ENCODE results near the gene TPRN. TPM values are rescaled to one million over a fixed set of nuclear protein-coding genes. Genes with fewer than 3 reads are reported as not detected.

TPRN gene
- total RNA-seq, 1 experiment from 2014 or later: 20.3 TPM

DNA sequence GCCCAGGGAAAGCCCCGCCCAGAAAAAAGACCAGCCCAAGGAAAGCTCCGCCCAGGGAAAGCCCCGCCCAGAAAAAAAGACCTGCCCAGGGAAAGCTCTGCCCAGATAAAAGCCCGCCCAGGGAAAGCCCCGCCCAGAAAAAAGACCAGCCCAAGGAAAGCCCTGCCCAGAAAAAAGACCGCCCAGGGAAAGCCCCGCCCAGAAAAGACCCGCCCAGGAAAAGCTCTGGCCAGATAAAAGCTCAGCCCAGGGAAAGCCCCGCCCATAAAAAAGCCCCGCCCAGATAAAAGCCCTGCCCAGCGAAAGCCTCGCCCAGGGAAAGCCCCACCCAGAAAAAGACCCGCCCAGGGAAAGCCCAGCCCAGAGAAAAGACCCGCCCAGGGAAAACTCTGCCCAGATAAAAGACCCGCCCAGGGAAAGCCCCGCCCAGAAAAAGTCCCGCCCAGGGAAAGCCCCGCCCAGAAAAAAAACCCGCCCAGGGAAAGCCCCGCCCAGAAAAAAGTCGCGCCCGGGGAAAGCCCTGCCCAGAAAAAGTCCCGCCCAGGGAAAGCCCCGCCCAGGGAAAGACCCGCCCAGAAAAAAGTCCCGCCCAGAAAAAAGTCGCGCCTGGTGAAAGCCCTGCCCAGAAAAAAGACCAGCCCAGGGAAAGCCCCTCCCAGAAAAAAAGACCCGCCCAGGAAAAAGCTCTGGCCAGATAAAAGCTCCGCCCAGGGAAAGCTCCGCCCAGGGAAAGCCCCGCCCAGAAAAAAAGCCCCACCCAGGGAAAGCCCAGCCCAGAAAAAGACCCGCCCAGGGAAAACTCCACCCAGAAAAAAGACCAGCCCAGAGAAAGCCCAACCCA, 49.7 kb downstream of the TPRN start:
- intact Hi-C loops (cut with micrococcal nuclease; ENCODE audit: unreplicated experiment): no loop called here
- DNase-seq: peak; percentile 44
- Mint-ChIP-seq H3K4me3 (ENCODE audit: low read depth, unreplicated experiment) (no peak overlapping the region), H3K9me3 (ENCODE audit: low read depth, unreplicated experiment) (peaks cover 2% of the 10 kb centered on the region), H3K4me1 (ENCODE audit: low read depth, unreplicated experiment) (no peaks in the 10 kb centered on the region), H3K36me3 (ENCODE audit: insufficient read depth, unreplicated experiment) (peaks cover 6% of the 10 kb centered on the region), H3K27ac (ENCODE audit: unreplicated experiment) (no peak overlapping the region), H3K27me3 (ENCODE audit: unreplicated experiment) (peaks cover 31% of the 10 kb centered on the region)
- CTCF ChIA-PET: interaction anchor here (0.7 to 0.8 kb wide), 4 partner anchors 24 to 125 kb away, joined by 3 to 5 read pairs (median 4); partner anchors contain the start of gene SAPCD2
- TF ChIP-seq, protein P1, sequence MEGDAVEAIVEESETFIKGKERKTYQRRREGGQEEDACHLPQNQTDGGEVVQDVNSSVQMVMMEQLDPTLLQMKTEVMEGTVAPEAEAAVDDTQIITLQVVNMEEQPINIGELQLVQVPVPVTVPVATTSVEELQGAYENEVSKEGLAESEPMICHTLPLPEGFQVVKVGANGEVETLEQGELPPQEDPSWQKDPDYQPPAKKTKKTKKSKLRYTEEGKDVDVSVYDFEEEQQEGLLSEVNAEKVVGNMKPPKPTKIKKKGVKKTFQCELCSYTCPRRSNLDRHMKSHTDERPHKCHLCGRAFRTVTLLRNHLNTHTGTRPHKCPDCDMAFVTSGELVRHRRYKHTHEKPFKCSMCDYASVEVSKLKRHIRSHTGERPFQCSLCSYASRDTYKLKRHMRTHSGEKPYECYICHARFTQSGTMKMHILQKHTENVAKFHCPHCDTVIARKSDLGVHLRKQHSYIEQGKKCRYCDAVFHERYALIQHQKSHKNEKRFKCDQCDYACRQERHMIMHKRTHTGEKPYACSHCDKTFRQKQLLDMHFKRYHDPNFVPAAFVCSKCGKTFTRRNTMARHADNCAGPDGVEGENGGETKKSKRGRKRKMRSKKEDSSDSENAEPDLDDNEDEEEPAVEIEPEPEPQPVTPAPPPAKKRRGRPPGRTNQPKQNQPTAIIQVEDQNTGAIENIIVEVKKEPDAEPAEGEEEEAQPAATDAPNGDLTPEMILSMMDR (IDR thresholded peaks at IDR 0.05; ENCODE audit: unreplicated experiment): no peak
- no TSS peak for BruUV-seq (replicated peaks)

DNA sequence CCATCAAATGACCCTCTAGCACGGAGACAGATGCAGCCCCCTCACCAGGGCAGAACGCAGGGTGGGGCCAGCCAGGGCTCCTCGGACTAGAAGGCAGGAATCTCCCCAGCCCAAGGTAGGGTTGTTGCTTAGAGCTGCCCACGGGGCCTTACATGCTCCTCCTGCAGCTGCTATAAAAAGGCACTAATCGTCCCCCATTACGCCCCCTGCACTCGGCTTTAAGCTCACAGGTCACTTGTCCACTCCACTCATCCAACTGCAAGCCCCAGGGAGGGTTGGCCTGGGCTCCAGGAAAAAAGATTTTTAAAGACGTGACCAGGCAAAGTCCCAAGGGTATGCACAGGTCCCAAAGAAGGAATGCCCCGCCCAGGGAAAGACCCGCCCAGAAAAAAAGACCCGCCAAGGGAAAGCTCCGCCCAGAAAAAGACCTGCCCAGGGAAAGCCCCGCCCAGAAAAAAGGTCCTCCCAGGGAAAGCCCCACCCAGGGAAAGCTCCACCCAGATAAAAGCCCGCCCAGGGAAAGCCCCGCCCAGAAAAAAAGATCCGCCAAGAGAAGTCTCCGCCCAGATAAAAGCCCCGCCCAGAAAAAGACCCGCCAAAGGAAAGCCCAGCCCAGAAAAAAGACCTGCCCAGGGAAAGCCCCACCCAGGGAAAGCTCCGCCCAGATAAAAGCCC, 50.5 kb downstream of the TPRN start:
- no TSS peak for BruUV-seq (replicated peaks)
- H3K27ac Mint-ChIP-seq (ENCODE audit: unreplicated experiment): no peak overlapping the region
- H3K4me3 Mint-ChIP-seq (ENCODE audit: low read depth, unreplicated experiment): no peak overlapping the region
- intact Hi-C loops (cut with micrococcal nuclease; ENCODE audit: unreplicated experiment): no loop called here
- H3K27me3 Mint-ChIP-seq (ENCODE audit: unreplicated experiment): peaks cover 33% of the 10 kb centered on the region
- TF ChIP-seq, protein P1 (IDR thresholded peaks at IDR 0.05; ENCODE audit: unreplicated experiment): no peak
- DNase-seq: no peak
- H3K9me3 Mint-ChIP-seq (ENCODE audit: low read depth, unreplicated experiment): peaks cover 2% of the 10 kb centered on the region
- CTCF ChIA-PET: interaction anchor here (0.6 to 0.8 kb wide), 2 partner anchors 21 to 126 kb away, joined by 3 to 5 read pairs; no protein-coding TSS in a partner anchor
- H3K36me3 Mint-ChIP-seq (ENCODE audit: insufficient read depth, unreplicated experiment): peaks cover 6% of the 10 kb centered on the region
- no peaks in the 10 kb centered on the region for H3K4me1 Mint-ChIP-seq (ENCODE audit: low read depth, unreplicated experiment)

DNA sequence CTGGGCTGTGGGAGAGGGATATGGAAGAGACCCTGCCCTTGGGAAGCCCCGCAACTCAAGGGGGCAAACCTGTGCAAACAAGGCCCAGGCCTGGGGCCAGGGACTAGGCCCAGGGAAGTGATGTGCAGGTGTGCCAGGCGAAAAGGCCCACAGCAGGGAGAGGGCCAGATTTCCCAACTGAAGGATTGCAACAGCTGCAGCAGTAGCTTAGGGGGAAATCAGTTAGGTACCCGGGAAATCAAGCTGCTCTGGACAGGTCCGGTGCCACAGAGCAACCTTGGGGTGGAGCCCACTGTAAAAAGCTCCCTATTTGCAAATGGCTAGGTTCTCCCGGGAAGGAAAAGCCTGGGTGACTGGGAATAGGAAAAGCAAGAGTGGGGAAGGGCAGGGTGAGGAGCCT, 51.2 kb downstream of the TPRN start:
- H3K27me3 Mint-ChIP-seq (ENCODE audit: unreplicated experiment): peaks cover 33% of the 10 kb centered on the region
- no peak for DNase-seq
- intact Hi-C loops (cut with micrococcal nuclease; ENCODE audit: unreplicated experiment): no loop called here
- TF ChIP-seq, protein P1 (IDR thresholded peaks at IDR 0.05; ENCODE audit: unreplicated experiment): no peak
- no peaks in the 10 kb centered on the region for H3K4me1 Mint-ChIP-seq (ENCODE audit: low read depth, unreplicated experiment)
- no TSS peak for BruUV-seq (replicated peaks)
- H3K27ac Mint-ChIP-seq (ENCODE audit: unreplicated experiment): no peak overlapping the region
- CTCF ChIA-PET: interaction anchor here (0.6 kb wide), 1 partner anchor 21 kb away, joined by 3 read pairs; no protein-coding TSS in a partner anchor
- H3K9me3 Mint-ChIP-seq (ENCODE audit: low read depth, unreplicated experiment): peaks cover 2% of the 10 kb centered on the region
- peaks cover 6% of the 10 kb centered on the region for H3K36me3 Mint-ChIP-seq (ENCODE audit: insufficient read depth, unreplicated experiment)
- H3K4me3 Mint-ChIP-seq (ENCODE audit: low read depth, unreplicated experiment): no peak overlapping the region

DNA sequence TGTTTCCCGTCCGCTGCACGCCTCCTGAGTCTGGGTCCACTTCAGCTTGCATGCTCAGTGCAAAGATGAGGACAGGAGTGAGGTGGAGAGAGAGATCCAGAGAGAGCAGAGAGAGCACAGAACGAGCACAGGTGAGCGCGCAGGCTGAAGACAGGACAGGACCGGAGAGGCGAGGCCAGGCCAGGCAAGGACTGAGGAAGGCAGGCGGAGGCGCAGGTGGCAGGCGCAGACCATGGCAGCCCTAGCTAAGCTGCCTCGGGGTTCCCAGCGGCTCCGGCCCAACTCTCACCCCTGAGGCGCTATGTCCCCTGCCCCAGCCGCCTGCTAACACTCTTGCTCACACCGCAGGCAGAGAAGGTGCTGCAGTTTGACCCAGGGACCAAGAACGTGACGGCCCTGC, 51.9 kb downstream of the TPRN start:
- TF ChIP-seq, protein P1 (IDR thresholded peaks at IDR 0.05; ENCODE audit: unreplicated experiment): no peak
- Mint-ChIP-seq H3K27me3 (ENCODE audit: unreplicated experiment) (peaks cover 40% of the 10 kb centered on the region), H3K4me3 (ENCODE audit: low read depth, unreplicated experiment) (no peak overlapping the region), H3K27ac (ENCODE audit: unreplicated experiment) (no peak overlapping the region), H3K4me1 (ENCODE audit: low read depth, unreplicated experiment) (no peaks in the 10 kb centered on the region), H3K9me3 (ENCODE audit: low read depth, unreplicated experiment) (peaks cover 2% of the 10 kb centered on the region), H3K36me3 (ENCODE audit: insufficient read depth, unreplicated experiment) (peaks cover 6% of the 10 kb centered on the region)
- no TSS peak for BruUV-seq (replicated peaks)
- CTCF ChIA-PET: no interaction called here
- intact Hi-C loops (cut with micrococcal nuclease; ENCODE audit: unreplicated experiment): no loop called here
- no peak for DNase-seq
